Neural progenitor cell (in vitro differentiated cells): ENCODE data around the gene RECK. TPM values are rescaled to one million over a fixed set of nuclear protein-coding genes. Genes with fewer than 3 reads are reported as not detected.

ENCODE experiments used
- DNase-seq: peaks from one replicate; pipeline ENCODE4 v3.0.0-alpha.2; 2016; ENCODE audit warnings: low spot score
- H2AFZ ChIP-seq: fragments of 200-600 bp; sonication (generic); replicated peaks from 2 replicates; pipeline ENCODE4 v1.6.1; 2016; ENCODE audit warnings: antibody characterized with exemption
- H3F3A ChIP-seq: fragments of 200-600 bp; sonication (generic); 2 replicates; pipeline ENCODE4 v1.6.1; 2016; ENCODE audit warnings: antibody characterized with exemption, low read depth
- H3K27ac ChIP-seq: fragments of 200-600 bp; sonication (generic); 2 replicates; pipeline ENCODE4 v1.5.1; 2016; ENCODE audit warnings: mild to moderate bottlenecking
- H3K27me3 ChIP-seq: fragments of 200-600 bp; sonication (generic); 2 replicates; pipeline ENCODE4 v1.6.1; 2016; ENCODE audit warnings: mild to moderate bottlenecking, moderate library complexity
- H3K36me3 ChIP-seq: fragments of 200-600 bp; sonication (generic); 2 replicates; pipeline ENCODE4 v1.5.1; 2016
- H3K4me1 ChIP-seq: fragments of 200-600 bp; sonication (generic); 2 replicates; pipeline ENCODE4 v1.6.1; 2016; ENCODE audit warnings: mixed run types
- H3K4me2 ChIP-seq: fragments of 200-600 bp; sonication (generic); 2 replicates; pipeline ENCODE4 v1.6.1; 2016
- H3K4me3 ChIP-seq: fragments of 200-600 bp; sonication (generic); 2 replicates; pipeline ENCODE4 v1.5.1; 2016
- H3K79me2 ChIP-seq: fragments of 200-600 bp; sonication (generic); 2 replicates; pipeline ENCODE4 v1.6.1; 2016; ENCODE audit warnings: low read depth
- H3K9ac ChIP-seq: fragments of 200-600 bp; sonication (generic); 2 replicates; pipeline ENCODE4 v1.6.1; 2016
- H3K9me3 ChIP-seq: fragments of 200-600 bp; sonication (generic); 2 replicates; pipeline ENCODE4 v1.5.1; 2016; ENCODE audit warnings: low read depth
- H4K20me1 ChIP-seq: fragments of 200-600 bp; sonication (generic); 2 replicates; pipeline ENCODE4 v1.6.1; 2016; ENCODE audit warnings: low read depth
- H3K27ac Mint-ChIP-seq: 3 replicates; pipeline ENCODE4 v1.8.0; 2021; ENCODE audit warnings: mixed read lengths
- H3K27me3 Mint-ChIP-seq: 2 replicates; pipeline ENCODE4 v1.8.0; 2022; ENCODE audit warnings: low read depth, mild to moderate bottlenecking, inconsistent platforms, moderate library complexity, mixed read lengths; ENCODE audit not compliant: insufficient read depth
- H3K36me3 Mint-ChIP-seq: 3 replicates; pipeline ENCODE4 v1.8.0; 2021; ENCODE audit warnings: mixed read lengths
- H3K4me1 Mint-ChIP-seq: 3 replicates; pipeline ENCODE4 v1.8.0; 2021; ENCODE audit warnings: mixed read lengths
- H3K4me3 Mint-ChIP-seq: 3 replicates; pipeline ENCODE4 v1.8.0; 2021; ENCODE audit warnings: mild to moderate bottlenecking, moderate library complexity, mixed read lengths
- H3K9me3 Mint-ChIP-seq: 3 replicates; pipeline ENCODE4 v1.8.0; 2020; ENCODE audit warnings: mixed read lengths
- CTCF ChIP-seq: fragments of 200-600 bp; sonication (generic); IDR thresholded peaks from 2 replicates; pipeline ENCODE4 v1.5.1; 2017; ENCODE audit warnings: antibody characterized with exemption, mild to moderate bottlenecking
- EZH2 ChIP-seq: fragments of 200-600 bp; sonication (generic); IDR thresholded peaks from 2 replicates; pipeline ENCODE4 v1.6.1; 2017; ENCODE audit warnings: antibody characterized with exemption, mild to moderate bottlenecking, moderate library complexity
- EZH2phosphoT487 ChIP-seq: fragments of 200-600 bp; sonication (generic); IDR thresholded peaks from 2 replicates; pipeline ENCODE4 v1.6.1; 2017; ENCODE audit warnings: antibody characterized with exemption
- total RNA-seq: library from RNA; depleted of rRNA; stranded (reverse); fragments of >200 nt; gene quantifications from 2 replicates; pipeline ENCODE4 v1.2.3, GENCODE V29; 2015; ENCODE audit warnings: low replicate concordance

Gene RECK
- total RNA-seq, 1 donor from 2014 or later = 11.0 TPM

- H3K4me3 Mint-ChIP-seq = no peak overlapping the region
- Histone ChIP-seq H3K27me3 (no peaks in the 10 kb centered on the region), H4K20me1 (no peaks in the 10 kb centered on the region), H3K9ac (no peak overlapping the region), H3K4me2 (no peak overlapping the region), H2AFZ (no peak overlapping the region), H3F3A (no peaks in the 10 kb centered on the region), H3K9me3 (no peaks in the 10 kb centered on the region), H3K4me3 (no peak overlapping the region), H3K79me2 (no peaks in the 10 kb centered on the region), H3K27ac (no peak overlapping the region), H3K4me1 (no peaks in the 10 kb centered on the region), H3K36me3 (no peaks in the 10 kb centered on the region)
- peaks cover 18% of the 10 kb centered on the region for H3K36me3 Mint-ChIP-seq
- no peaks in the 10 kb centered on the region for H3K9me3 Mint-ChIP-seq
- TF ChIP-seq EZH2phosphoT487 = no peak
- DNase-seq = no peak
- H3K27ac Mint-ChIP-seq = peak overlapping the region; percentile 1
- no peaks in the 10 kb centered on the region for H3K4me1 Mint-ChIP-seq
- no peaks in the 10 kb centered on the region for H3K27me3 Mint-ChIP-seq
These were observed 79.9 kb downstream of the RECK start for GRCh38 chr9:36116593-36116992.

DNA sequence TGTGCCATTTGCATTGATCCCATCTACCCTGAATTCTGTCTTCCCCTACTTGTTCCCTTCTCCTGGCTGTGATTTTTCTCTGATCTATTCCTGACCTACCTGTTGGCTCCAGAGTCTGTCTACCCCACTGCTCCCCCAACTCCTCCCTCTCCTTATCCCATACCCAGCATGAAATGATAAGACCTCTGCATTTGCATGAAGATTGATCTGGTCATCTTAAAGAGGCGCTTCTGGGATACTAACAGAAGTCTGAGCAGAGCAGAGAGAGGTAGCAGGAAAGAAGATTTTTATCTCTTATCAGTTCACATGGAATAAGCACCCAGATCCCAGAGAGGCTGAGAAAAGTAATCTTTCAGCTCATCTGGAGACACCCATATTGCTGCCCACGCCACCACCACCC, 81.5 kb downstream of the RECK start:
- Histone ChIP-seq H3K9me3 (no peaks in the 10 kb centered on the region), H3F3A (no peaks in the 10 kb centered on the region), H3K27ac (no peak overlapping the region), H3K79me2 (no peaks in the 10 kb centered on the region), H3K36me3 (no peaks in the 10 kb centered on the region), H3K4me3 (no peak overlapping the region), H3K4me1 (no peaks in the 10 kb centered on the region), H3K27me3 (no peaks in the 10 kb centered on the region), H3K4me2 (no peak overlapping the region), H2AFZ (no peak overlapping the region), H3K9ac (no peak overlapping the region), H4K20me1 (no peaks in the 10 kb centered on the region)
- no peak for DNase-seq
- H3K9me3 Mint-ChIP-seq = no peaks in the 10 kb centered on the region
- peaks cover 19% of the 10 kb centered on the region for H3K36me3 Mint-ChIP-seq
- no peaks in the 10 kb centered on the region for H3K27me3 Mint-ChIP-seq
- H3K4me1 Mint-ChIP-seq = no peaks in the 10 kb centered on the region
- H3K27ac Mint-ChIP-seq = no peak overlapping the region
- no peak overlapping the region for H3K4me3 Mint-ChIP-seq
- TF ChIP-seq EZH2 (no peak), EZH2phosphoT487 (no peak), CTCF (no peak)

- Mint-ChIP-seq H3K4me1 (no peaks in the 10 kb centered on the region), H3K27ac (no peak overlapping the region), H3K36me3 (peaks cover 19% of the 10 kb centered on the region), H3K9me3 (no peaks in the 10 kb centered on the region), H3K27me3 (no peaks in the 10 kb centered on the region), H3K4me3 (no peak overlapping the region)
- H3K4me3 ChIP-seq = no peak overlapping the region
- DNase-seq = no peak
- H2AFZ ChIP-seq = no peak overlapping the region
- H3K27me3 ChIP-seq = no peaks in the 10 kb centered on the region
- H3K4me1 ChIP-seq = no peaks in the 10 kb centered on the region
- H3K79me2 ChIP-seq = no peaks in the 10 kb centered on the region
- H3K4me2 ChIP-seq = no peak overlapping the region
- H3K9ac ChIP-seq = no peak overlapping the region
- TF ChIP-seq EZH2 (no peak), CTCF (no peak), EZH2phosphoT487 (no peak)
- no peaks in the 10 kb centered on the region for H3K36me3 ChIP-seq
- H3F3A ChIP-seq = no peaks in the 10 kb centered on the region
- no peak overlapping the region for H3K27ac ChIP-seq
- H4K20me1 ChIP-seq = no peaks in the 10 kb centered on the region
- H3K9me3 ChIP-seq = no peaks in the 10 kb centered on the region
These were observed 82.0 kb downstream of the RECK start for GRCh38 chr9:36118706-36119105.

DNA sequence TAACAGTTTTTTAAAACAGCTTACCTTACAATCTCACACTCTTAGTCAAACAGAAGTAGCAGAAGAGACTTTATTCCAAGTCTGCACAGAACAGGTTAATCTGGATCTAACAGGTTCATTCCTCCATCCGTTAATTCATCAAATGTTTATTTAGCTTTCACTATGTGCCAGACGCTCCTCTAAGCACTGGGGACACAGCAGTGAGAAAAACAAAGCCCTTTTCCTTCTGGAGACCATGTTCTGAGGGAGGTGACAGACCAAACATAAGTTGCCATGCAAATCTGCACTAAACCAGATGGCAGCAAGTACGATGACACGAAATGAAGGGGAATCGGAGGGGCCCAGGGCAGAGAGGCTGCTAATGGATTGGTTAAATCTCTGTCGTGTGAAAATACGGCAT, 82.8 kb downstream of the RECK start:
- no peak overlapping the region for H3K27ac Mint-ChIP-seq
- Histone ChIP-seq H3K79me2 (no peaks in the 10 kb centered on the region), H3K9ac (no peak overlapping the region), H3K4me3 (no peak overlapping the region), H3K9me3 (no peaks in the 10 kb centered on the region), H3K27me3 (no peaks in the 10 kb centered on the region), H3K36me3 (no peaks in the 10 kb centered on the region), H4K20me1 (no peaks in the 10 kb centered on the region), H2AFZ (no peak overlapping the region), H3F3A (no peaks in the 10 kb centered on the region), H3K4me1 (no peaks in the 10 kb centered on the region), H3K4me2 (no peak overlapping the region), H3K27ac (no peak overlapping the region)
- no peak overlapping the region for H3K4me3 Mint-ChIP-seq
- no peaks in the 10 kb centered on the region for H3K9me3 Mint-ChIP-seq
- H3K36me3 Mint-ChIP-seq = peaks cover 19% of the 10 kb centered on the region
- H3K4me1 Mint-ChIP-seq = no peaks in the 10 kb centered on the region
- H3K27me3 Mint-ChIP-seq = no peaks in the 10 kb centered on the region
- no peak for DNase-seq
- TF ChIP-seq EZH2phosphoT487 (no peak), EZH2 (no peak), CTCF (no peak)
